GM12878 (cell line): Measurements from ENCODE around the gene CAMTA2. TPM values are rescaled to one million over a fixed set of nuclear protein-coding genes. Genes with fewer than 3 reads are reported as not detected.

Experiments used
- ATAC-seq: fragments of 200-7000 bp; cut with Tn5 transposase; 3 replicates; pipeline ENCODE4 v1.9.1; 2020; ENCODE audit warnings: mild to moderate bottlenecking, moderate library complexity
- BruUV-seq: library from RNA; stranded (reverse); fragments of 400-500 nt; replicated peaks from 2 replicates; lab custom pipeline; 2021; lab: Mats Ljungman, UMichigan
- CTCF ChIA-PET: fragments of 300-600 bp; sonication (Branson Sonifier 250); formaldehyde crosslinking; extraction: SDS; loops from one replicate; lab custom pipeline; 2021; ENCODE audit warnings: inconsistent platforms; lab: Yijun Ruan, JAX
- POLR2A ChIA-PET: fragments of 350-600 bp; formaldehyde crosslinking; extraction: SDS; loops from one replicate; lab custom pipeline; 2021; ENCODE audit warnings: inconsistent platforms; lab: Charles Lee
- RAD21 ChIA-PET: fragments of 300-600 bp; sonication (Branson Sonifier 250); formaldehyde crosslinking; loops from one replicate; lab custom pipeline; 2023; ENCODE audit warnings: antibody characterized with exemption; ENCODE audit not compliant: unreplicated experiment; lab: Charles Lee
- SMC1A ChIA-PET: fragments of 300-600 bp; sonication (Branson Sonifier 250); formaldehyde crosslinking; loops from one replicate; lab custom pipeline; 2023; ENCODE audit not compliant: unreplicated experiment, uncharacterized antibody; lab: Charles Lee
- DNase-seq: peaks from one replicate; pipeline ENCODE4 v3.0.0-alpha.2; 2011; ENCODE audit warnings: low read depth, low spot score
- FAIRE-seq: peaks from 3 replicates; lab custom pipeline; 2011; peaks lifted over from hg19 to GRCh38; lab: Jason Lieb, UNC
- H2AFZ ChIP-seq: 2 replicates; pipeline ENCODE4 v1.6.0; 2011; ENCODE audit warnings: low read depth, low read length, control low read depth; ENCODE audit not compliant: control insufficient read depth
- H3K27ac ChIP-seq: 2 replicates; pipeline ENCODE4 v1.5.1; 2011; ENCODE audit warnings: control low read depth; ENCODE audit not compliant: control insufficient read depth, insufficient read depth
- H3K27me3 ChIP-seq, 2 experiments: replicated peaks in 1 of 2; 2 replicates each; pipeline versions ENCODE4 v1.6.0 to v1.6.1; 2011; ENCODE audit warnings: low read length in 1 of 2; ENCODE audit not compliant: control insufficient read depth in 2 of 2, insufficient read depth in 2 of 2
- H3K36me3 ChIP-seq, 2 experiments: 2 replicates each; pipeline ENCODE4 v1.5.1; 2011; ENCODE audit warnings: low read length in 1 of 2; ENCODE audit not compliant: control insufficient read depth in 2 of 2, insufficient read depth in 2 of 2
- H3K4me1 ChIP-seq: 2 replicates; pipeline ENCODE4 v1.6.1; 2011; ENCODE audit warnings: mild to moderate bottlenecking, low read length, moderate library complexity, mixed read lengths; ENCODE audit not compliant: control insufficient read depth, insufficient read depth
- H3K4me2 ChIP-seq: 2 replicates; pipeline ENCODE4 v1.6.0; 2011; ENCODE audit warnings: control low read depth; ENCODE audit not compliant: control insufficient read depth, insufficient read depth
- H3K4me3 ChIP-seq: fragments of 200-600 bp; sonication (generic); 2 replicates; pipeline ENCODE4 v1.5.1; 2016
- H3K79me2 ChIP-seq: 2 replicates; pipeline ENCODE4 v1.6.0; 2011; ENCODE audit warnings: low read length; ENCODE audit not compliant: control insufficient read depth, insufficient read depth
- H3K9ac ChIP-seq: 2 replicates; pipeline ENCODE4 v1.8.0; 2011; ENCODE audit warnings: low read length, control low read depth, mixed read lengths; ENCODE audit not compliant: control insufficient read depth, insufficient read depth
- H3K9me3 ChIP-seq: replicated peaks from 3 replicates; pipeline ENCODE4 v1.5.1; 2011; ENCODE audit warnings: mild to moderate bottlenecking, low read length; ENCODE audit not compliant: control insufficient read depth, insufficient read depth
- H4K20me1 ChIP-seq: 2 replicates; pipeline ENCODE4 v1.6.0; 2011; ENCODE audit not compliant: control insufficient read depth, insufficient read depth
- MAX ChIP-seq: IDR thresholded peaks from 2 replicates; pipeline ENCODE4 v1.6.1; 2012; ENCODE audit warnings: low read depth, low read length, improper control_type of control experiment
- MYC ChIP-seq: IDR thresholded peaks from 2 replicates; pipeline ENCODE4 v1.6.1; 2011; ENCODE audit warnings: mild to moderate bottlenecking, low read length, moderate library complexity, inconsistent platforms; ENCODE audit not compliant: insufficient read depth, insufficient replicate concordance, insufficient read length, severe bottlenecking
- SIN3A ChIP-seq: IDR thresholded peaks from 2 replicates; pipeline ENCODE4 v1.6.1; 2012; ENCODE audit warnings: low read depth, low read length, improper control_type of control experiment
- YY1 ChIP-seq: IDR thresholded peaks from 2 replicates; pipeline ENCODE4 v1.6.1; 2011; ENCODE audit warnings: low read depth, mild to moderate bottlenecking, low read length
- WGBS: methylation state at CpG from one replicate; pipeline ENCODE4 v1.1.6; 2016; ENCODE audit warnings: low lambda C conversion rate; ENCODE audit not compliant: insufficient replicate concordance, insufficient coverage; ENCODE audit errors: missing lambda C conversion rate; 5-methylcytosine and 5-hydroxymethylcytosine counted together
- in situ Hi-C: fragments of 300-500 bp; cut with MboI; formaldehyde crosslinking; loops from 9 replicates; pipeline ENCODE4 v1.14.3; 2018; ENCODE audit warnings: mixed read lengths
- intact Hi-C: fragments of 100-400 bp; cut with micrococcal nuclease; formaldehyde crosslinking; loops from one replicate; pipeline ENCODE4 v1.14.2; 2022; ENCODE audit not compliant: unreplicated experiment
- polyA plus RNA-seq, 11 experiments: library from polyadenylated mRNA; depleted of rRNA in 4 of 11; unstranded in 6 of 11; stranded (reverse) in 5 of 11; fragments of >200 nt; fragmentation: Nextera tagmentation in 4 of 11; fragmentation: Illumina TruSeq in 1 of 11; extraction: Ambion mirVana in 4 of 11; extraction: Trizol in 1 of 11; gene quantifications; 1 replicate in 1 of 11; 2 replicates in 10 of 11; pipeline versions ENCODE4 v1.2.1 to v1.2.3, GENCODE V29; 2011 to 2016; ENCODE audit warnings: inconsistent platforms in 2 of 11, missing spikeins in 2 of 11, low read depth in 1 of 11
- total RNA-seq, 4 experiments: library from RNA; depleted of rRNA in 3 of 4; stranded (reverse); fragments of >200 nt in 3 of 4; fragmentation: Illumina TruSeq in 1 of 4; extraction: Trizol in 1 of 4; gene quantifications; 2 replicates each; pipeline versions ENCODE4 v1.2.1 to v1.2.3, GENCODE V29; 2013 to 2021
- TF ChIP-seq, protein P1 (sequence below): fragments of 450-650 bp; IDR thresholded peaks from 2 replicates; pipeline ENCODE4 v1.6.1; 2017; ENCODE audit warnings: low read depth, mild to moderate bottlenecking, moderate library complexity

CAMTA2 gene
- total and polyA plus RNA-seq, 10 of the 15 experiments (the other 5 are each of a cell fraction or from before 2014, with no cell fraction given) = 0.42 to 29.3 (median 11.2) TPM

GRCh38 chr17:4982305-4982704, 5.2 kb downstream of the CAMTA2 start:
- ChIA-PET CTCF (interaction anchor here (0.9 to 1.5 kb wide), 3 partner anchors 12 to 81 kb away, joined by 4 to 6 read pairs (median 4); no protein-coding TSS in a partner anchor), POLR2A (no interaction called here), RAD21 (no interaction called here), SMC1A (no interaction called here)
- DNase-seq = no peak
- Histone ChIP-seq H3K4me1 (peaks cover 17% of the 10 kb centered on the region), H3K79me2 (peaks cover 11% of the 10 kb centered on the region), H3K27me3 (no peaks in the 10 kb centered on the region), H3K9ac (no peak overlapping the region), H2AFZ (no peak overlapping the region), H3K27ac (no peak overlapping the region), H3K4me2 (no peak overlapping the region), H4K20me1 (no peaks in the 10 kb centered on the region), H3K36me3 (peaks cover 12 to 16% of the 10 kb centered on the region in 2 experiments; a peak in 3 of 4 replicates), H3K4me3 (no peak overlapping the region), H3K9me3 (no peaks in the 10 kb centered on the region)
- no peak for ATAC-seq
- FAIRE-seq = no peak
- in situ Hi-C loops (loop anchor here (5.0 kb wide), 1 partner anchor 85 kb away; no protein-coding TSS in a partner anchor), intact Hi-C loops (no loop called here)
- BruUV-seq = no TSS peak
- whole genome bisulfite sequencing = 81% methylated on average over 5 of the region's 5 CpGs
- TF ChIP-seq, protein P1, sequence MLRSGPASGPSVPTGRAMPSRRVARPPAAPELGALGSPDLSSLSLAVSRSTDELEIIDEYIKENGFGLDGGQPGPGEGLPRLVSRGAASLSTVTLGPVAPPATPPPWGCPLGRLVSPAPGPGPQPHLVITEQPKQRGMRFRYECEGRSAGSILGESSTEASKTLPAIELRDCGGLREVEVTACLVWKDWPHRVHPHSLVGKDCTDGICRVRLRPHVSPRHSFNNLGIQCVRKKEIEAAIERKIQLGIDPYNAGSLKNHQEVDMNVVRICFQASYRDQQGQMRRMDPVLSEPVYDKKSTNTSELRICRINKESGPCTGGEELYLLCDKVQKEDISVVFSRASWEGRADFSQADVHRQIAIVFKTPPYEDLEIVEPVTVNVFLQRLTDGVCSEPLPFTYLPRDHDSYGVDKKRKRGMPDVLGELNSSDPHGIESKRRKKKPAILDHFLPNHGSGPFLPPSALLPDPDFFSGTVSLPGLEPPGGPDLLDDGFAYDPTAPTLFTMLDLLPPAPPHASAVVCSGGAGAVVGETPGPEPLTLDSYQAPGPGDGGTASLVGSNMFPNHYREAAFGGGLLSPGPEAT = no peak
- TF ChIP-seq MYC = no peak
- TF ChIP-seq YY1 = no peak
- no peak for TF ChIP-seq SIN3A
- TF ChIP-seq MAX = no peak
